ENCODE measurements around the gene TRABD.

TRABD gene

GRCh38 chr22:50180727-50181521, 4.8 kb upstream of the TRABD start:
- in situ Hi-C loops (cut with HindIII; ENCODE audit: low sequenced_read_pairs): no loop called here
- TF ChIP-seq CTCF (IDR thresholded peaks at IDR 0.05; ENCODE audit: low read depth, low read length): no peak
- H3K4me3 ChIP-seq (ENCODE audit: low read depth, low read length): no peak overlapping the region
- no peak for DNase-seq (ENCODE audit: low read depth, low spot score)

DNA sequence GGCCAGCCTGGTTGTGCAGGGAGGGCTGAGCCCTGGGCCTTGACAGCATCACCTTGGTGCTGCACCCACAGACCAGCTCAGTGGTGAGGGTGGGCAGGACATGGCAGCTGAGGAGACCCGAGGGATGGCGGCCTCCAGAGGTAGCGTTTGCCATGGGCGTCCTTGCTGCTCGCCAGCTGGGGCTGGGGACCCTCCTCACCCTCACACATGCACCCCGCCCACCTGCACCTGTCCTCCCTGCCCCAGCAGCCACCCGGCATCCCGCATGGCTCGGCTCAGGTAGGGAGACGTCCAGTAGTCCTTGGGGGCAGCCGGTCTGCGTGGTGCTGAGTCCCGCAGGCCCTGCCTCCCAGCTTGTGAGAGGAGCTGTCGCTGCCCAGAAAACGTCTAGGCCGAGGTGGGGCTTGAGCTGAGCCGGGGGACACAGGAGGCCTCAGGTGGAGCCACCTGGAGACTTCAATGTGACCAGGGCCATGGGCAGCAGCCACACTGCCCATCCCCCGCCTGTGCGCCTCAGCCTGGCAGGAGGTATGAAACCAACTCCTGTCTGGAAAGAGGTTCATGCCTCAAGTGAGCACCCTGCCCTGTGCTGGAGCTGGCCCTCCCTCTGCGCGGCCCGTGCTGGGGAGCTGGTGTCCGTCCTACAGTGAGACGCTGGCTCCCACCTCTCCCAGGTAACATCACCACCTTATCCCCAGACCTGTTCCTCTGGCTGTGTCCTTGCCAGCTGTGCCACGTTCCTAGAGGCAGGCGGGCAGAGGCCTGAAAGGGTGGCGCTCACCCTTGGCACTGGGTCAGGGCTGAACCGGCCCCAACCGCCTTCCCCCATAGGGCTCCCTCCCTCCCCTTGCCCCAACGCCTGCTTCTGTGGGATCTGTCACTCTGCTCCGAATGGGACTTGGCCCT, 3.3 kb upstream of the TRABD start:
- DNase-seq (ENCODE audit: low read depth, low spot score): no peak
- no peak for TF ChIP-seq CTCF (IDR thresholded peaks at IDR 0.05; ENCODE audit: low read depth, low read length)
- H3K4me3 ChIP-seq (ENCODE audit: low read depth, low read length): no peak overlapping the region
- in situ Hi-C loops (cut with HindIII; ENCODE audit: low sequenced_read_pairs): no loop called here

GRCh38 chr22:50183141-50183971, 2.4 kb upstream of the TRABD start:
- no peak for TF ChIP-seq CTCF (IDR thresholded peaks at IDR 0.05; ENCODE audit: low read depth, low read length)
- in situ Hi-C loops (cut with HindIII; ENCODE audit: low sequenced_read_pairs): no loop called here
- no peak overlapping the region for H3K4me3 ChIP-seq (ENCODE audit: low read depth, low read length)
- DNase-seq (ENCODE audit: low read depth, low spot score): no peak

DNA sequence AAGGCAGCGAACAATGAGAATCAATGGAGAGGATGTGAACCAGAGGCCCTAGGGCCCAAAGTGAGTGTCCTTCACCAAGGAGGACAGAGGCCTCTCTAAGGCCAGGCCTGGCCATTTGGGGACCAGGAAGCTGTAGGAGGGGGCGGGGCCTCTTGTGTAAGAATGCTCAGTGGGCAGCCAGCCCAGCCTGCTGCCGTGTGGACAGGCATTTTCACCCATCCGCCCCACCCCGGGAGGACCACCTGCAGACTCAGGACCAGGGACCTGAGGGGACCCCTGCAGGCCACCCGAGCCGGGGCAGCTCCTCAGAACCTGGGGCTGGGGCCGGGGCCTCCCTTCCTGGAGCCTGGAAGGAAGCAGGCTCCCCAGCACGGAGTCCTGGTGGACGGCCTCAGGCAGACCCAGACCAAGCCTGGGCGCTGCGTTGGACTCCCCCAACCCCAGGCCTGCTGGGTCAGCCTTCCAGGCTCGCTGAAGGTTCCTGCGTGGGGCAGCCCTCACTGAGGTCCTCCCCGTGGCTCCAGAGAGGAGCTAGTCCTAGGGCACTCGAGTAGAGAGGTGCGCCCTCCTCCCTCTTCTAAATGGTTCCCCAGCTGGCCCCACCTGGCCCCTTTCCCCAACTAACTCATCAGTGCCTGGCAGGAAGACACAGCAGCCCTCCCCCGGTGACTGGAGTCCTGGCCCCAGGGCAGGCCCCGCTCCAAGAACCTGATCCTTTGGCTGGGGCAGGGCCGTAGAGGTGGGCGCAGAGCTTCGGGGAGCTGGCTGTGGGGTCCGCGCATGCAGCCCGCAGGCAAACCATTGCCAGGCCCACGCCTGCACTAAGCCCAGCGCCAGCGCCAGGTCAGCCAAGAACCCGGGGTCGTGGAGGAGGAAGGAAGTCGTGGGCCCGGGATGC, 1.5 kb upstream of the TRABD start:
- H3K4me3 ChIP-seq (ENCODE audit: low read depth, low read length): no peak overlapping the region
- in situ Hi-C loops (cut with HindIII; ENCODE audit: low sequenced_read_pairs): no loop called here
- TF ChIP-seq CTCF (IDR thresholded peaks at IDR 0.05; ENCODE audit: low read depth, low read length): peak; percentile 1
- peak; percentile 31 for DNase-seq (ENCODE audit: low read depth, low spot score)

DNA sequence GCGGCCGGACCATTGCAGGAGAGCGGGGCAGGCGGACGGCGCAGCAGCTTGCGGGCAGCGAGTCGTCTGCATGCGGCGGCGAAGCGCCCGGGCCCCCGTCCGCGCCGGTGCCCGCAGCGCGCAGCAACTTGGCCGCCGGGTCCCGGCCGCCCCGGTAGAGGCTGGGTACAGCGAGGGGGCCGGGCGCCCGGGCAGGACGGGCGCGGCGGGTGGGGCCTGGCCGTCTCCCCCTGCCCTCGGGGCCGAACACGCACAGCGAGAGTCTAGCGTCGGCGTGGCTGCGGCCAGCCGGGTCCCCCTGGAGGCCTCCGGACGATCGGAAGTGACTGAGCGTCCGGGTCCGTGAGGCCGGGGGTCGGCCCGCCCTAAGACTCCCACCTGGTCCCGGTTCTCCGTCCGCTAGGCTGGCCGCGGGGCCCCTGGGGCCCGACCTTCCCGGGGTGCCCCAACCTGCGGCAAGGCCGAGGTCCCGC, 775 bp upstream of the TRABD start:
- TF ChIP-seq CTCF (IDR thresholded peaks at IDR 0.05; ENCODE audit: low read depth, low read length): no peak
- DNase-seq (ENCODE audit: low read depth, low spot score): no peak
- peak overlapping the region; percentile 46 for H3K4me3 ChIP-seq (ENCODE audit: low read depth, low read length)

More for the DNA sequence above, 775 bp upstream of the TRABD start:
- in situ Hi-C loops (cut with HindIII; ENCODE audit: low sequenced_read_pairs): no loop called here

All from astrocyte of the spinal cord (primary cell).